ENCODE results near the gene CELF5. TPM values are rescaled to one million over a fixed set of nuclear protein-coding genes. Genes with fewer than 3 reads are reported as not detected.

The CELF5 gene
- total RNA-seq, 2 experiments from 2014 or later = 0.16 to 0.29 TPM

- Mint-ChIP-seq H3K4me1 (no peaks in the 10 kb centered on the region), H3K27ac (no peak overlapping the region), H3K9me3 (no peaks in the 10 kb centered on the region), H3K36me3 (no peaks in the 10 kb centered on the region), H3K4me3 (no peak overlapping the region), H3K27me3 (peaks cover 6% of the 10 kb centered on the region)
- DNase-seq = no peak
These were observed 14.9 kb downstream of the CELF5 start for GRCh38 chr19:3239367-3239766.

- Mint-ChIP-seq H3K9me3 (no peaks in the 10 kb centered on the region), H3K4me3 (no peak overlapping the region), H3K27ac (no peak overlapping the region), H3K27me3 (no peaks in the 10 kb centered on the region), H3K36me3 (no peaks in the 10 kb centered on the region), H3K4me1 (no peaks in the 10 kb centered on the region)
- DNase-seq = peak; percentile 51
These were observed 19.6 kb downstream of the CELF5 start for GRCh38 chr19:3243819-3244700.

- Mint-ChIP-seq H3K9me3 (no peaks in the 10 kb centered on the region), H3K4me3 (no peak overlapping the region), H3K4me1 (no peaks in the 10 kb centered on the region), H3K27me3 (peaks cover 9% of the 10 kb centered on the region), H3K36me3 (no peaks in the 10 kb centered on the region), H3K27ac (no peak overlapping the region)
- DNase-seq = no peak
These were observed 20.6 kb downstream of the CELF5 start for GRCh38 chr19:3245050-3245449.

DNA sequence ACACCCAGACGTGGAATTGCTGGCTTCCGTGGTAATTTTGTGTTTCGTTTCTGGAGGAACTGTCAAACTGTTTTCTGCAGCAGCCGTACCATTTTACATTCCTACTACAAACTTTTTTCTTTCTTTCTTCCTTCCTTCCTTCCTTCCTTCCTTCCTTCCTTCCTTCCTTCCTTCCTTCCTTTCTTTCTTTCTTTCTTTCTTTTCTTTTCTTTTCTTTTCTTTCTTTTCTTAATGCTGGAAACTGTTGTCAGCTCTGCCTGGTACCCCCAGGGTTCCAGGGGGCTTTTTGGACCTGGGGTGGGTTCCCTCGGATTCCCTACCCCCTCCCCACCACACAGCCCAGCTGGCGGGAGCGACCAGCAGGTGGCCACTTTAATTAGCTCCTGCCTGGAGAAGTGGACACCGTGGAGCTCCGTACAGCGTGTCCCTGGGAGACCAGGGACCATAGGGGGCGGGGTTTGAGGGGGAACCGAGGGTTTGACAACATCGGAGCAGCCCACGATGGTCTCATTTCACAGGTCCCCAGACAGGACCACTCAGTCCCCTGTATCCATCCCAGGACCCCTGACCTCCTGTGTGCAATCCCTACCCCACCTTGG lies 24.4 kb downstream of the CELF5 start:
- no peaks in the 10 kb centered on the region for H3K4me1 Mint-ChIP-seq
- H3K36me3 Mint-ChIP-seq = no peaks in the 10 kb centered on the region
- H3K27ac Mint-ChIP-seq = no peak overlapping the region
- H3K27me3 Mint-ChIP-seq = peaks cover 16% of the 10 kb centered on the region
- no peak overlapping the region for H3K4me3 Mint-ChIP-seq
- DNase-seq = no peak
- H3K9me3 Mint-ChIP-seq = peaks cover 8% of the 10 kb centered on the region

DNA sequence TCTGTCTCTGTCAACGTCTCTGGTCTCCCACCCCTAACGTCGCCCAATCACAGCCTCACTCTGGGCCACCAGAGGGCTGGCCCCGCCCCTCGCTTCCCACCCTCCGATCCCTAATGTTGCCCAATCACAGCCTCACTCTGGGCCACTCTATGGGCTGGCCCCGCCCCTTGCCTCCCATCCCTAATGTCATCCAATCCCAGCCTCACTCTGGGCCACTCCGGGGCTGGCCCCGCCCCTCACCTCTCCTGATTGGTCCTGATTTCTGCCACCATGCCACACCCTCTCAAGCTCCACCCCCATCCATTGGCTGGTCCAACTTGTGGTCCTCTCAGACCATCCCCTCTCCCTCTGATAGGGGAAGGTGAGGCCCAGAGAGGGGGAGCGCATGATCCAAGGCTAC lies 24.9 kb downstream of the CELF5 start:
- H3K27ac Mint-ChIP-seq = no peak overlapping the region
- DNase-seq = peak; percentile 23
- H3K36me3 Mint-ChIP-seq = no peaks in the 10 kb centered on the region
- peaks cover 11% of the 10 kb centered on the region for H3K9me3 Mint-ChIP-seq
- H3K4me3 Mint-ChIP-seq = no peak overlapping the region
- H3K4me1 Mint-ChIP-seq = no peaks in the 10 kb centered on the region
- H3K27me3 Mint-ChIP-seq = peaks cover 16% of the 10 kb centered on the region

DNA sequence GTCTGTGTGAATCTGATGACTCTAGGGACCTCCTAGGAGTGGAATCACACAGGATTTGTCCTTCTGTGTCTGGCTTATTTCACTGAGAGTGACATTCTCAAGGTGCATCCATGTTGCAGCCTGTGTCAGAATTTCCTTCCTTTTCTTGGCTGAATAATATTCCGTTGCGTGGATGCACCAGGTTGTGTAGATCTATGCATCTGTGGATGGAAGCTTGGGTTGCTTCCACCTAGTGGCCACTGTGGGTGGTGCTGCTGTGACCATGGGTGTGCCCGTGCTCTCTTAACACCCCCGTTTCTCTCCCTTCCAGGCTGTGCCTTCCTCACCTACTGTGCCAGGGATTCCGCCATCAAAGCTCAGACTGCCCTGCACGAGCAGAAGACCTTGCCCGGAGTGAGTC lies 26.2 kb downstream of the CELF5 start:
- H3K36me3 Mint-ChIP-seq = no peaks in the 10 kb centered on the region
- H3K4me3 Mint-ChIP-seq = no peak overlapping the region
- peaks cover 16% of the 10 kb centered on the region for H3K27me3 Mint-ChIP-seq
- DNase-seq = peak; percentile 30
- no peak overlapping the region for H3K27ac Mint-ChIP-seq
- no peaks in the 10 kb centered on the region for H3K4me1 Mint-ChIP-seq
- peaks cover 11% of the 10 kb centered on the region for H3K9me3 Mint-ChIP-seq

DNA sequence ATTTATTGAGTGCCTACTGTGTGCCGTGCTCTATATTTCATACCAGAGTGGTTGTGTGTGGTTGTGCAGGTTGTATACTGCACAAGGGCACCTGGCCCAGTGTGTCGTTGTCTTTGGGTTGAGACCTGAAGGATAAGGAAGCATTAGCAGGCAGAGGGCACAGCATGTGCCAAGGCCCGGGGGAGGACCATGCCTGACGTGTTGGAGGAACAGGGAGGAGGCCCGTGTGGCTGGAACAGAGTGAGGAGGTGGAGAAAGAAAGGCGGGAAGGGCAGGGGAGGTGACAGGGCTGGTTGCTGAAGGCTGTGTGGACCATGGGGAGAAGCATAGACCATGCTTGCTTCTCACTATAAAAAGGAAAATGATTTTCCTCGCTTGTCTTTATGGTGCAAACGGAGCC lies 26.8 kb downstream of the CELF5 start:
- no peak for DNase-seq
- H3K27me3 Mint-ChIP-seq = peaks cover 16% of the 10 kb centered on the region

DNA sequence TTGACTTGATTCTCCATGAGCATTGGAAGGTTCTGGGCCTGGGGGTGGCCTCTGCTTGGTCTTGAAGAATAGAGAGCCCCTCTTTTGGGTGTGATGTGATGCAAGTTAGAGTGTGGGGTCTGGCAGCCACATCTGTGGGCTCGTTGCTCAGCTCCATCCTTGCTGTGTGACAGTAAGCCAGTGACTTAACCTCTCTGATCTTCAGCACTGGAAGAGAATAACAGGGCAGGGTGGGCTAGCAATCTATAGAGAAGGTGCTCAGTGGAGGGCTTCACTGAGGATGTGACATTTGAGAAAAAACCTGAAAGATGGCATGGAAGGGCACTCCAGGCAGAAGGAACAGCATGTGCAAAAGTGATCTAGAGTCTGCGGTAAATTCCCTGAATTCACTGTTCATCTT lies 28.2 kb downstream of the CELF5 start:
- H3K4me1 Mint-ChIP-seq = no peaks in the 10 kb centered on the region
- peaks cover 11% of the 10 kb centered on the region for H3K9me3 Mint-ChIP-seq
- H3K4me3 Mint-ChIP-seq = no peak overlapping the region
- no peaks in the 10 kb centered on the region for H3K36me3 Mint-ChIP-seq
- no peak for DNase-seq
- no peak overlapping the region for H3K27ac Mint-ChIP-seq
- H3K27me3 Mint-ChIP-seq = peaks cover 16% of the 10 kb centered on the region

More for the DNA sequence above, 26.8 kb downstream of the CELF5 start:
- H3K9me3 Mint-ChIP-seq = peaks cover 11% of the 10 kb centered on the region
- no peaks in the 10 kb centered on the region for H3K4me1 Mint-ChIP-seq
- H3K36me3 Mint-ChIP-seq = no peaks in the 10 kb centered on the region
- no peak overlapping the region for H3K4me3 Mint-ChIP-seq
- no peak overlapping the region for H3K27ac Mint-ChIP-seq

DNA sequence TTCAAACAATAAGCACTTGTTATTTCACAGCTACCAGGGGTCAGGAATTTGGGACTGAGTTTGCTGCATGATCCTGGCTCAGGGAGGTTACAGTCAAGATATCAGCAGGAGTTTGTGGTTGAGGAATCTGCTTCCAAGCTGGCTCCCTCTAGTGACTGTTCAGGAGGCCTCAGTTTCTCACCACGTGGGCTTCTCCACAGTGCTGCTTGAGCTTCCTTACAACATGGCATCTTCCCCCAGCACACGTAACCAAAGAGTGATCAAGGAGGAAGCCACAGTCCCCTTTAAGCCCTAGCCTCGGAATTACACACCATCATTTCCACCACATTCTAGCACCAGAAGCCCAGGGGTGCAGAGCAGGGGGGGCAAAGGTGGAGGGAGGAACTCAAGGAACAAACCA lies 28.8 kb downstream of the CELF5 start:
- no peaks in the 10 kb centered on the region for H3K36me3 Mint-ChIP-seq
- DNase-seq = no peak
- H3K27ac Mint-ChIP-seq = no peak overlapping the region
- H3K4me1 Mint-ChIP-seq = no peaks in the 10 kb centered on the region
- peaks cover 16% of the 10 kb centered on the region for H3K27me3 Mint-ChIP-seq
- no peak overlapping the region for H3K4me3 Mint-ChIP-seq
- H3K9me3 Mint-ChIP-seq = peaks cover 11% of the 10 kb centered on the region

DNA sequence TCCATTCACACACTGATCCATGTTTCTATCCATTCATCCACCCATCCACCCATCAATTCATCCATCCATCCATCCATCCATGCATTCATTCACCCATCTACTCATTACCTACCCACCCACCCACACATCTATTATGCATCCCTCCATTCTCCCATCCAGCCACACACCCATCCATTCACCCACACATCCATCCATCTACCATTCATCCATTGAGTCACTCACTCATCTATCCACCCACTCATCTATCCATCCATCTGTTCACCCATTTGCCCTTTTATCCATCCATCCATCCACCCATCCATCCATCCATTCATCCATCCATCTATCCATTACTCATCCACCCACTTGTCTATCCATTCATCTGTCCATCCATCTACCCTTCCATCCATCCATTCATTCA lies 30.1 kb downstream of the CELF5 start:
- peaks cover 13% of the 10 kb centered on the region for H3K27me3 Mint-ChIP-seq
- DNase-seq = no peak
- peaks cover 11% of the 10 kb centered on the region for H3K9me3 Mint-ChIP-seq
- H3K27ac Mint-ChIP-seq = no peak overlapping the region
- no peaks in the 10 kb centered on the region for H3K36me3 Mint-ChIP-seq
- no peaks in the 10 kb centered on the region for H3K4me1 Mint-ChIP-seq
- no peak overlapping the region for H3K4me3 Mint-ChIP-seq

DNA sequence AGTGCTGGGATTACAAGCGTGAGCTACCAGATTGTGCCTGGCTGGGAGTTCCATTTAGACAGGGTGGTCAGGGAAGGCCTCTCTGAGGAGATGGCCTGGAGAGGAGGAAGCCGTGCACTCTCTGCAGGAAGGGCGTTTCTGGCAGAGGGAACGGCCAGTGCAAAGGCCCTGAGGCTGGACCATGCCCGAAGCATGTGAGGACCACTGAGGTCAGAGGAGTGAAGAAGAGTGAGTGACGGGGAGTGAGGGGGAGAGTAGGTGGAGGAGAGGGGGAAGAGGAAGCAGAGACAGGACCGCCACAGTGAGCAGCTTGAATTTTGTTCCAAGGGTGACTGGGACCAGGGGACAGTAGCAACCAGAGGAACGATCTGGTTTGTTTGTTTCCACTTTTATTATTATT lies 32.6 kb downstream of the CELF5 start:
- Mint-ChIP-seq H3K27me3 (no peaks in the 10 kb centered on the region), H3K27ac (no peak overlapping the region), H3K4me1 (no peaks in the 10 kb centered on the region), H3K36me3 (no peaks in the 10 kb centered on the region), H3K4me3 (no peak overlapping the region), H3K9me3 (peaks cover 11% of the 10 kb centered on the region)
- DNase-seq = no peak

- H3K4me3 Mint-ChIP-seq = no peak overlapping the region
- no peak overlapping the region for H3K27ac Mint-ChIP-seq
- no peaks in the 10 kb centered on the region for H3K36me3 Mint-ChIP-seq
- DNase-seq = no peak
- H3K9me3 Mint-ChIP-seq = no peaks in the 10 kb centered on the region
- peaks cover 4% of the 10 kb centered on the region for H3K27me3 Mint-ChIP-seq
- H3K4me1 Mint-ChIP-seq = no peaks in the 10 kb centered on the region
These were observed 37.9 kb downstream of the CELF5 start for GRCh38 chr19:3262362-3262761.

DNA sequence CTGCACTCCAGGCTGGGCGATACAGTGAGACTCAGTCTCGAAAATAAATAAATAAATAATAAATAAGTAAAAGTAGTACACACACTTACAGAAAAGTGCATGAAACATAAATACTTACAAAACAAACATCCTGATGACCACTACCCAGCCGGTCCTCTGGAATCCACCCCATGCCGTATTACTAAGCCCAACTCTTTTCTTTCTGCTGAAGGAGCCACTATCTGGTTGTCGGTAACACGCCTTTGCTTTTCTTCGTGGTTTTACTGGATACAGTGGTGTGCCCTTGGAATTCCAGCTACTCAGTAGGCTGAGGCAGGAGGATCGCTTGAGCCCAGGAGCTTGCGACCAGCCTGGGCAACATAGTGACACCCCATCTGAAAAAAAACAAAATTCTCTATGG lies 39.4 kb downstream of the CELF5 start:
- no peak for DNase-seq
- Mint-ChIP-seq H3K27me3 (peaks cover 17% of the 10 kb centered on the region), H3K4me3 (no peak overlapping the region), H3K27ac (no peak overlapping the region), H3K9me3 (no peaks in the 10 kb centered on the region), H3K4me1 (no peaks in the 10 kb centered on the region), H3K36me3 (no peaks in the 10 kb centered on the region)

- Mint-ChIP-seq H3K9me3 (no peaks in the 10 kb centered on the region), H3K27ac (no peak overlapping the region), H3K36me3 (no peaks in the 10 kb centered on the region), H3K4me3 (no peak overlapping the region), H3K27me3 (peaks cover 33% of the 10 kb centered on the region), H3K4me1 (no peaks in the 10 kb centered on the region)
- no peak for DNase-seq
These were observed 41.0 kb downstream of the CELF5 start for GRCh38 chr19:3265432-3265831.

DNA sequence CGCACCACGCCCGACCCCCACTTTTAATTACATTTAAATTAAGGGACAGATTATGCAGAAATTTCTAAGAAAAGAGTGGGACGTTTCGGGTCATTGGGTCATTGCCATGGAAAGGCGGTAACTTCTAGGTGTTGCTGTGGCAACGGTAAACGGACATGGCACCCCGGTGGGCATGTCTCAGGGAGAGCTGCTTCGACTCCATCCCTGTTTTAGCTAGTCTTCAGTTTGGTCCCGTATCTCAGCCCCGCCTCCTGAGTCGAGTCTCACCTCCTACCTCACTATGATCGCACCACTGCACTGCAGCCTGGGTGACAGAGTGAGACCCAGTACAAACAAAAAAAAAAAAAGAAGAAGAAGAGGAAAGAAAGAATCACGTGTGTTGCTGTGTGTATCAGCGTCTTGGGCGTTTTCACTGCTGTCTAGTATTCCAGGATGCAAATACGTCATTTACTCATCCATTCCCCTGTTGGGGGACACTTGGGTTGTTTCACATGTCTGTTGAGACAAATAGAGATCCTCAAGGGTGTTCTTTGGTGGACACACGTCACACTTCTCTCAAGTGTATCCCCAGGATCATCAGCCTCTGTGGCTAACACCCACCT lies 41.7 kb downstream of the CELF5 start:
- no peak for DNase-seq
- H3K4me1 Mint-ChIP-seq = no peaks in the 10 kb centered on the region
- no peak overlapping the region for H3K27ac Mint-ChIP-seq
- H3K36me3 Mint-ChIP-seq = no peaks in the 10 kb centered on the region
- H3K4me3 Mint-ChIP-seq = no peak overlapping the region
- H3K27me3 Mint-ChIP-seq = peaks cover 33% of the 10 kb centered on the region
- no peaks in the 10 kb centered on the region for H3K9me3 Mint-ChIP-seq

All from activated naive CD8-positive, alpha-beta T cell treated with anti-CD3 and anti-CD28 coated beads for 36 hours (primary cell).